Measurements from ENCODE around the gene ADAM11.
"Not testable (repeated sequence)": the region's sequence is repeated elsewhere in the genome, so short reads cannot be mapped to it uniquely, and the experiment has no call there.

Gene ADAM11

DNA sequence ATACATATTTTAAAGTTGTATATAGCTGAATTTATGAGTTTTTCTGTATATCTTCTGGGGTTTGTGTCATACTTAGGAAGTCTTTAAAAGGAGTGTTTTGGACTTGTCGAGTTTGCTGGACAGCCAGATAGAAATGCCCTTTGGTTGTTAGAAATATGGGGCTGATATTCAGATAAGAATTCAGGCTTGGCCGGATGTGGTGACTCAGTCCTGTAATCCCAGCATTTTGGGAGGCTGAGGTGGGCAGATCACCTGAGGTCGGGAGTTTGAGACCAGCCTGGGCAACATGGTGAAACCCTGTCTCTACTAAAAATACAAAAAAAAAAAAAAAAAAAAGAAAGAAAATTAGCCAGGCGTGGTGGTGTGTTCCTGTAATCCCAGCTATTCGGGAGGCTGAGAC lies 13.1 kb upstream of the ADAM11 start:
- H3K9me3 ChIP-seq (ENCODE audit: control insufficient read depth, low read length); H3K36me3 ChIP-seq (ENCODE audit: control insufficient read depth, insufficient read depth, low read length); H3K4me3 ChIP-seq (ENCODE audit: insufficient read depth, low read depth, low read length, poor library complexity, severe bottlenecking); H3K27me3 ChIP-seq (replicated peaks; ENCODE audit: control insufficient read depth, insufficient read depth, low read length, poor library complexity, severe bottlenecking); H3K4me1 ChIP-seq (ENCODE audit: control insufficient read depth, insufficient read depth, low read length, poor library complexity, severe bottlenecking); H3K27ac ChIP-seq (ENCODE audit: insufficient read depth, low read length, poor library complexity, severe bottlenecking); DNase-seq: not testable (repeated sequence)

- Histone ChIP-seq H3K4me1 (ENCODE audit: control insufficient read depth, insufficient read depth, low read length, poor library complexity, severe bottlenecking) (no peaks in the 10 kb centered on the region), H3K27ac (ENCODE audit: insufficient read depth, low read length, poor library complexity, severe bottlenecking) (no peak overlapping the region), H3K9me3 (ENCODE audit: control insufficient read depth, low read length) (no peaks in the 10 kb centered on the region), H3K4me3 (ENCODE audit: insufficient read depth, low read depth, low read length, poor library complexity, severe bottlenecking) (no peak overlapping the region), H3K27me3 (replicated peaks; ENCODE audit: control insufficient read depth, insufficient read depth, low read length, poor library complexity, severe bottlenecking) (no peaks in the 10 kb centered on the region), H3K36me3 (ENCODE audit: control insufficient read depth, insufficient read depth, low read length) (no peaks in the 10 kb centered on the region)
- DNase-seq = no peak
These were observed 11.2 kb upstream of the ADAM11 start for GRCh38 chr17:44747566-44747965.

GRCh38 chr17:44749076-44749979 lies 9.5 kb upstream of the ADAM11 start:
- H3K27ac ChIP-seq (ENCODE audit: insufficient read depth, low read length, poor library complexity, severe bottlenecking) = no peak overlapping the region
- no peaks in the 10 kb centered on the region for H3K9me3 ChIP-seq (ENCODE audit: control insufficient read depth, low read length)
- no peaks in the 10 kb centered on the region for H3K36me3 ChIP-seq (ENCODE audit: control insufficient read depth, insufficient read depth, low read length)
- no peak overlapping the region for H3K4me3 ChIP-seq (ENCODE audit: insufficient read depth, low read depth, low read length, poor library complexity, severe bottlenecking)
- no peak for DNase-seq
- H3K4me1 ChIP-seq (ENCODE audit: control insufficient read depth, insufficient read depth, low read length, poor library complexity, severe bottlenecking) = no peaks in the 10 kb centered on the region
- H3K27me3 ChIP-seq (replicated peaks; ENCODE audit: control insufficient read depth, insufficient read depth, low read length, poor library complexity, severe bottlenecking) = no peaks in the 10 kb centered on the region

DNA sequence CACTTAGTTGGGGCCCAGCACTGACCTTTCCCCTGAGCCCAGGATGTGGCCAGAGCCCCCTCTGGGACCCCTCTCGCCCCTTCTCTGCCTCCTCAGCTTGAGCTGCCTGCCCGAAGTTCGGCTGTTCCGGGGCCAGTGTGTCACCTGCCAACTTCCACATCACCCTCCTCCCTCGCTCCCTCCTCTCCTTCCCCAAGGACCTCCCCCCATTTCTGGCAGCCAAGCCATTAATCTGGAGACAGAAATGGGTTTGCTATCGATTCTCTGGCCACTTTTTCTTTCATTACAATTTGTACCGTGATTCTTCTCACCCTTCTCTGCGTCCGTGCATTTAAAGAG lies 8.8 kb upstream of the ADAM11 start:
- Histone ChIP-seq H3K4me3 (ENCODE audit: insufficient read depth, low read depth, low read length, poor library complexity, severe bottlenecking) (no peak overlapping the region), H3K4me1 (ENCODE audit: control insufficient read depth, insufficient read depth, low read length, poor library complexity, severe bottlenecking) (no peaks in the 10 kb centered on the region), H3K36me3 (ENCODE audit: control insufficient read depth, insufficient read depth, low read length) (no peaks in the 10 kb centered on the region), H3K27me3 (replicated peaks; ENCODE audit: control insufficient read depth, insufficient read depth, low read length, poor library complexity, severe bottlenecking) (no peaks in the 10 kb centered on the region), H3K27ac (ENCODE audit: insufficient read depth, low read length, poor library complexity, severe bottlenecking) (no peak overlapping the region), H3K9me3 (ENCODE audit: control insufficient read depth, low read length) (no peaks in the 10 kb centered on the region)
- DNase-seq = no peak

DNA sequence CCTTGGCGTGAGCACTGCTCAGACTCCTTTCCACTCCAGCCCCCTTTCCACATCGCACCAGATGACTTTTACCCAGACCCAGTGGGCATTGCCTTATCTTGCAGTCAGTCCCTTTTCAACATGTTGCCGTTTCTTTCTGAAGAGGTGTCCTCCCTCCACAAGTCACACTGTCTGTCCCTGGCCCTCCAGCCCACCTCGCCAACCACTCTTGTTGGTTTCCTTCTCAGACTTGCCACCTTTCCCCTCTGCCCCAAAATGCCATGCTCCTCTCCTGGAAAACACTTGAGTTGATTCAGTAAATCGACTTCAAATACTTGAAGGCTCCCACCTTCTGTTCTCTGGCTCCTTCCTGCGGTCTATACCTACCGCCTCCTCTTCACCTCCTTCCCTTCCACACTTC lies 7.5 kb upstream of the ADAM11 start:
- Histone ChIP-seq H3K27ac (ENCODE audit: insufficient read depth, low read length, poor library complexity, severe bottlenecking) (no peak overlapping the region), H3K4me3 (ENCODE audit: insufficient read depth, low read depth, low read length, poor library complexity, severe bottlenecking) (no peak overlapping the region), H3K27me3 (replicated peaks; ENCODE audit: control insufficient read depth, insufficient read depth, low read length, poor library complexity, severe bottlenecking) (no peaks in the 10 kb centered on the region), H3K4me1 (ENCODE audit: control insufficient read depth, insufficient read depth, low read length, poor library complexity, severe bottlenecking) (no peaks in the 10 kb centered on the region), H3K36me3 (ENCODE audit: control insufficient read depth, insufficient read depth, low read length) (no peaks in the 10 kb centered on the region), H3K9me3 (ENCODE audit: control insufficient read depth, low read length) (no peaks in the 10 kb centered on the region)
- DNase-seq = no peak

GRCh38 chr17:44751806-44752205 lies 7.0 kb upstream of the ADAM11 start:
- DNase-seq = no peak
- Histone ChIP-seq H3K4me3 (ENCODE audit: insufficient read depth, low read depth, low read length, poor library complexity, severe bottlenecking) (no peak overlapping the region), H3K27me3 (replicated peaks; ENCODE audit: control insufficient read depth, insufficient read depth, low read length, poor library complexity, severe bottlenecking) (no peaks in the 10 kb centered on the region), H3K9me3 (ENCODE audit: control insufficient read depth, low read length) (no peaks in the 10 kb centered on the region), H3K4me1 (ENCODE audit: control insufficient read depth, insufficient read depth, low read length, poor library complexity, severe bottlenecking) (no peaks in the 10 kb centered on the region), H3K27ac (ENCODE audit: insufficient read depth, low read length, poor library complexity, severe bottlenecking) (no peak overlapping the region), H3K36me3 (ENCODE audit: control insufficient read depth, insufficient read depth, low read length) (no peaks in the 10 kb centered on the region)

DNA sequence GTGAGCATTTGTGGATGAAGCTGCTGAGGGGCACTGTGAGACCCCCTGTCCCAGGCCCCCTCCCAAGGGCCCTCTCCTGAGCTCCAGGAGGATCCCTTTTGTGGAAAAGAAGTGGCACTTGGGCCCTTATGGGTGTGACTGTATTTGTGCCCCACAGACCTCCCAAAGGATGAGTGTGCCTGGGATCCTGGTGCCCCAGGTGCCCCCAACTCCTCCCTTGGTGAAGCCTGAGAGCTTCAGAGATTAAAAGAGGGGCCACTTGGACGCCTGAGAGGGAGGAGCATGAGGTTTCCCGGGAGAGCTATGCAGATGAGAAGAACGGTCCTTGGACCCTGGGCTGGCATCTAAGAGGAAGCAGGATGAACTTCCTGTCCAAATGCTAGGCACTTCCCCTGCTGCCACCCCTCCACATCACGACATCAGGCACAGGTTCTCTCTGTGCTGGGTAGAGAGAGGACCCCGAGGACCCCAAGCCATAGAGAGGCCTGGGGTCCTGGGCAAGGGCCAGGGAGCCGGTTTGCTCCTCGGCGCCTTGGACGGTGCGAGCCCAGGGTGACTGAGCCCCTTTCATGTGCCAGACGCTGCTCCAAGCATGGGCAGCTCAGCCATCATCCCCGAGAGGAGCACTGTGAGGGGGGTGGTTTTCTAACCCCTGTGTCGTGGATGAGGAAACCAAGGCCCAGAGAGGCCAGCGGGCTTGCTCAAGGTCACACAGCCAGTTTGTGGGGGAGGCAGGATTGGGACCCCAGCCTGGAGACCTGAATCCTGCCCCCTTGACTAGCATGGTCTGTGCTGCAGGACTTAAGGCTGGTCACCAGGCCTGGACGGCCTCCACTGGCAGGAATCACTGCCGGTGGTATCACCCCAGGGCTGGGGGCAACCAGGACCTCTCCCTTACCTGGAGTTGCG lies 5.6 kb upstream of the ADAM11 start:
- Histone ChIP-seq H3K27ac (ENCODE audit: insufficient read depth, low read length, poor library complexity, severe bottlenecking) (no peak overlapping the region), H3K27me3 (replicated peaks; ENCODE audit: control insufficient read depth, insufficient read depth, low read length, poor library complexity, severe bottlenecking) (peaks cover 1% of the 10 kb centered on the region), H3K36me3 (ENCODE audit: control insufficient read depth, insufficient read depth, low read length) (no peaks in the 10 kb centered on the region), H3K4me1 (ENCODE audit: control insufficient read depth, insufficient read depth, low read length, poor library complexity, severe bottlenecking) (no peaks in the 10 kb centered on the region), H3K9me3 (ENCODE audit: control insufficient read depth, low read length) (no peaks in the 10 kb centered on the region), H3K4me3 (ENCODE audit: insufficient read depth, low read depth, low read length, poor library complexity, severe bottlenecking) (no peak overlapping the region)
- DNase-seq = no peak

DNA sequence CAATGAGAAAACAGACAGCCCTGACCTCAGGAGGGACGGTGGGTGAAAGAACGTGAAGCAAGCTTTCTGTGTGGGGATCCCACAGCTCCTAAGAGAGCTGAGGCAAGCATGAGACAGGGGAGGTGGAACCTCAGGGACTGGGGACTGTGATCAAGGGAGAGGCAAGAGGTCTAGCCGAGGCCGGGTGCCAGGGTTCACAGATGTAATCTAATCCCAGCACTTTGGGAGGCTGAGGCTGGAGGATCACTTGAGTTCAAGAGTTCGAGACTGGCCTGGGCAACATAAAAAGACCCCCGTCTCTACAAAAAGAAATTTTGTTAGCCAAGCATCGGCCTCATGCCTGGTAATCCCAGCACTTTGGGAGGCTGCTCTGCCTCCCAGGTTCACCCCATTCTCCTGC lies 4.5 kb upstream of the ADAM11 start:
- Histone ChIP-seq H3K27ac (ENCODE audit: insufficient read depth, low read length, poor library complexity, severe bottlenecking) (no peak overlapping the region), H3K4me3 (ENCODE audit: insufficient read depth, low read depth, low read length, poor library complexity, severe bottlenecking) (no peak overlapping the region), H3K9me3 (ENCODE audit: control insufficient read depth, low read length) (no peaks in the 10 kb centered on the region), H3K27me3 (replicated peaks; ENCODE audit: control insufficient read depth, insufficient read depth, low read length, poor library complexity, severe bottlenecking) (peaks cover 9% of the 10 kb centered on the region), H3K4me1 (ENCODE audit: control insufficient read depth, insufficient read depth, low read length, poor library complexity, severe bottlenecking) (peaks cover 4% of the 10 kb centered on the region), H3K36me3 (ENCODE audit: control insufficient read depth, insufficient read depth, low read length) (no peaks in the 10 kb centered on the region)
- DNase-seq = no peak

- H3K27me3 ChIP-seq (replicated peaks; ENCODE audit: control insufficient read depth, insufficient read depth, low read length, poor library complexity, severe bottlenecking) = peaks cover 18% of the 10 kb centered on the region
- not testable (repeated sequence) for H3K9me3 ChIP-seq (ENCODE audit: control insufficient read depth, low read length); H3K27ac ChIP-seq (ENCODE audit: insufficient read depth, low read length, poor library complexity, severe bottlenecking); H3K36me3 ChIP-seq (ENCODE audit: control insufficient read depth, insufficient read depth, low read length); H3K4me3 ChIP-seq (ENCODE audit: insufficient read depth, low read depth, low read length, poor library complexity, severe bottlenecking); DNase-seq
- peaks cover 10% of the 10 kb centered on the region for H3K4me1 ChIP-seq (ENCODE audit: control insufficient read depth, insufficient read depth, low read length, poor library complexity, severe bottlenecking)
These were observed 3.6 kb upstream of the ADAM11 start for GRCh38 chr17:44755180-44755579.

All from effector memory CD4-positive, alpha-beta T cell (primary cell).